ENCODE data around the gene SCGB1D2.

The SCGB1D2 gene

DNA sequence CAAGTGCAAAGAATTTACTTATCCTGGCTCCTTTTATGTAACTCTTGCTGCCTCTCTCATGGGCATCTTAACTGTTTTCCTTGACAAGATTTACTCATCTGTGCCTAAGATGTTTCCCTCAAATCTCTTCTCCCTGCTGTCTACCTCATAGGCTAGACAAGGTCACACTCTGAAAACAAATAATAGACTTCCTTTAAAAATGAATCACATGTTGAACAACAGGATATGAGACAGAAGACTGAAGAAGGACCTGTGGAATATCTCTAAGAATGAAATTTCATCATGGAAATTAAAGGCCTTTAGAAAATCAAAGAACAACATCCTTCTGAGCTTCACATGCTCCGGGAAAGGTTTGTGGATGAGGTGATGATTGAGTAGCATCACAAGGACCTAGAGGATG is 22.0 kb downstream of the SCGB1D2 start:
- no peak for DNase-seq

- DNase-seq, result no peak
These were observed 24.5 kb downstream of the SCGB1D2 start for GRCh38 chr11:62266558-62266957.

- DNase-seq, result no peak
These were observed 25.0 kb downstream of the SCGB1D2 start for GRCh38 chr11:62267050-62267449.

- no peak for DNase-seq
These were observed 25.5 kb downstream of the SCGB1D2 start for GRCh38 chr11:62267576-62267975.

GRCh38 chr11:62269654-62270278 is 27.7 kb downstream of the SCGB1D2 start, which contains the start of gene SCGB2A2:
SCGB2A2 (plus strand) TSS chr11:62270158; CDS start chr11:62270217, 59 bp downstream.
- DNase-seq, result no peak

DNA sequence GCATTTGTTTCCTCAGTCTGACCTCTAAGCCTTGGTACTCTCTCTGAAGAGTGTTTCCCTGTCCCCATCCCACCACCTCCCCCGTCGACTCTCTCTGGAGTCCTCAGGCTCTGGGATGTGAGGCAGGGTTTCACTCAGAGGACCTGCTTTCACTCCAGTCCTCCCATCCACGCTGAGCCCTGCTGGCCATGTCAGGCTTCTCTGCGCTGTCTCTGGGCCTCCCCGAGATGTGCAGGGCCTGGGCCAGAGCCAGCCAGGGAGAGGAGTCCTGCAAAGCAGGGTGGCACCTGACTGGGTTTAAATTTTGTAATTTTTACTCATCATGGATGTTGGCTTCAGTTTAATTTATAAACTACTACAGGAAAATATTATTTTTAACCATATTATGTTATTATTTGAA is 31.2 kb downstream of the SCGB1D2 start:
- no peak for DNase-seq

DNA sequence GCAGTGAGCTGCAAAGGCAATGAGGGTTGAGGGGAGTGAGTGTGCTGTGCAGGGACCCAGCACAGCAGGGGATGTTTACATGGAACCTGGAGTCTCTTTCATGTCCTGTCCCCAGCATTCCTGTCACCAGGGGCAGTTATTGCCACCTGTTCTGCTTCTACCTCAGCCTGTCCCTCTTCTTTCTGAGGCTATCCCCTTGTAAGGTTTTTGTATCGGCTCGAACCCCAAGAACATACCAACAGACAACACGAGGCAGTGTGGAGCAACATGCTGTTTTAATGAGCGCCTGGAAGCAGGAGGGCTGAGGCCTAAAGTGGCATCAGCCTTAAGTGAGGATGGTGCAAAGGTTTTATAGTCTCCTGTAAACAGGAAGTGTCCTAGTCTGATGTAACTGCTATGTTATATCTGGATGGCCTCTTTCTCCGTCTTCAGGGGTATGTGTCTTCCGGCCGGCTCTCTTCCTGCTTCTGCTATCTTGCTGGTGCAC is 31.8 kb downstream of the SCGB1D2 start:
- no peak for DNase-seq

DNA sequence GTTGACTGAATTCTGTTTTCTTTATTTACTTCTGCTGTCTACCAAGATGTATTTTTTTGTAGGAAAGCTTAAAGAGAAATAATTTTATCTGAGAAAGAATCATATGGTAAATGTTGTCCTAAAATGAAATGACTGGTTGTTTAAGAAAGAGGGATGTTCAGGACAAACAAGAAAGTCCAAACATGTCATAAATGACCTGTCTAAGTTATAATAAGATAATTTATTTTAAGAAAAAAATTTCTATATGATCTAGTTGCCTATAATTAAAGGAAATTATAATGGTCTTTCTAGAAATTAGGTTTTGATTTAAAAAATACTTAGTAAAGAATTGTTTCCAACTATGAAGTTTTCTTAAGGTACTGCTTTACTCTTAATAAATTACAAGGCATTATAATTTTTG is 38.4 kb downstream of the SCGB1D2 start:
- DNase-seq, result no peak
